Activated CD8-positive, alpha-beta memory T cell treated with anti-CD3 and anti-CD28 coated beads for 4 hours (primary cell): ENCODE results near the gene ERG28.
"Not testable (repeated sequence)": the region's sequence is repeated elsewhere in the genome, so short reads cannot be mapped to it uniquely, and the experiment has no call there.

ENCODE experiments used
- DNase-seq, 2 donors: peaks; one replicate each; pipeline ENCODE4 v3.0.0-alpha.2; 2020; ENCODE audit warnings: low read depth in 2 of 2

ERG28 gene

GRCh38 chr14:75625034-75625433, 35.6 kb downstream of the ERG28 start:
- no peak for DNase-seq

DNA sequence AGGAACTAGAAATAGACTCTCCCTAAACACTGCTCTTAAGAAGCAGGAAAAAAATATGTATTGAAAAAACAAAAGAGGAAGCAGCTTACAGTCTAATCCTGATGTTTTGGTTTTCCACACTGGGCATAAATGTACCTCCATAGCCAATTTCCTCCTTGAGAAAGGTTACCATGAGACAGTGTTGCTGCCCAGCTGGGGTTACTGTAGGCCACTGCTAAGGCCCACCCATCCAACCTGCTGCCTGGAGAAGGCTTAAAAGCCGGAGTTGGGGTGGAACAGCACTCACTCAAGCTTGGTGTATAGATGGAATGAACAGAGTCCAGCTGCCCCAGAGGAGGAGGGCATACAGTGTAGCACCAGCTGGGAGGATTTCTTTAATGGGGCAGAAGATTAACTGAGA, 41.1 kb downstream of the ERG28 start:
- DNase-seq: no peak

DNA sequence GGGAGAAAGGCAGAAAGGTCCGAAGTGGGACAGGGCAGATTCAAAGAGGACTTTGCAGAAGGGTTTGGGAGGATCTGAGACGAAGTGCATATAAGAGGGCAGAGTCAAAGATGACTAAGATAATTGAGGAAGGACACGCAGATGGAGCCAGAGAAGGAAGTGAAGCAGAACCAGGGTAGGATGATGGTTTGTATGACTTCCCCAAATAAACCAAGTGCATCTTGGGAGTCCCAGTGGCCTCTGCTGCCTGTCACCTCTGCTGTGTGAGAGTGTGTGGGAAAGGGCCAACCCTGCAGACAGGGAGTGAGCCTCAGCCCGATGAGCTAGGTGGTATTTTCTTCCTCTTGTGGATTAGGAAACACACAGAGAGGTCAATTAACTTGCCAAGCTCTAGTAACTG, 45.5 kb downstream of the ERG28 start:
- no peak for DNase-seq

DNA sequence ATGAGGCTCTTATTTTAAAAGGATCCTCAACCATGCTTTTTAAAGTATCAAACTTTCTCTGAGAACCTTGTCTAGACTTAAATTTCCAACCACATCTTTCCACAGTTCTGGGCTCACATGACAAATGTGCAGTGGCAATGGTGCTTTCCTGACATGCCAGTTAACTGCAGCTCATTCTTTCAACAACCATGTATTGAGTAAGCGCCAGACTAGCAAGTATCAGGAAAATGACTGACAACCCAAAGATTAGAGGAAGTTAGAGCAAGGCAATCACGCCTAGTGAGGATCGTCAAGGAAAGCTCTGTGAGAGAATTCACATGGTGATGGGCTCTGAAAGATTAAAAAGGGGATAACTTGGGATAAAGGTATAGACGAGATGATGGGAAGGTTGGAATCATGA, 46.5 kb downstream of the ERG28 start:
- no peak for DNase-seq

DNA sequence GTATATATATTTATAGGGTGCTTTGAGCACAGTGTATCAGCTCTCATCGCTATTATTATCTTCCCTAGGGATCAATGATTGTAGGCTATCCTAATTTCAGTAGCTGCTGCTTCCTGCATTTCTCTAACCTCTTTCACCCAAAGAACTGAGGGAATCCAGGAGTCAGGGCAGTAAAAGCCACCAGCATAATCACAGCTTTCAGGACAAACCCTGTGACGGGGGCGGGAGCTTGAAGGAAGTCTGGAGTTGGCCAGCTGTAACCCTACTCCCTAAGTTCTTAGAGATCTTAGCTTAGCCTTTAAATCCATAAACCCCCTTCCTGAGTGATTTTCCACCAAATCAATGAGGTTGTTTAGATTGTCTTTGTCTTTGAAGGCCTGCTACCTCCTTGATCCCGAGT, 48.5 kb downstream of the ERG28 start:
- DNase-seq: no peak

DNA sequence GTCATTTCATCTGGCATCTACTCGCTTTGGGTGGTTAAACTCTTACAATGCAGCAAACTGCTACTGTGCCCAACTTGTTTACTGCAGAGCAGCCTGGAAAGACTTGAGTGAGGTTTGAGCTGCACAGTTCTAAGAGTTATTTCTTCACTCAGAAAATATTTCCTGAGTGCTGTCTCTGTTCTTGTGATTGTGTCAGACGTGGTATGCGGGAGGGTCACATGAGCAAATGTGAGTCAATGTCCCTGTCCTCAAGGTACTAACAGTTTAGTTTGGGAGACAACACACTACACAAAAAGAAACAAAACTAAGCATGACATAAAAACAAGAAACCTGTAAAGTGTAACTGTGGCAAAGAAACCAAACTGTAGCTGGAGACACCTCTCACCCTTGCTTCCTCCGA, 49.8 kb downstream of the ERG28 start:
- no peak for DNase-seq

- DNase-seq: no peak
Measured at GRCh38 chr14:75609606-75610475, 50.8 kb downstream of the ERG28 start.

- DNase-seq: no peak
Measured at GRCh38 chr14:75609116-75609515, 51.6 kb downstream of the ERG28 start.

GRCh38 chr14:75607842-75608640, 52.6 kb downstream of the ERG28 start:
- no peak for DNase-seq

DNA sequence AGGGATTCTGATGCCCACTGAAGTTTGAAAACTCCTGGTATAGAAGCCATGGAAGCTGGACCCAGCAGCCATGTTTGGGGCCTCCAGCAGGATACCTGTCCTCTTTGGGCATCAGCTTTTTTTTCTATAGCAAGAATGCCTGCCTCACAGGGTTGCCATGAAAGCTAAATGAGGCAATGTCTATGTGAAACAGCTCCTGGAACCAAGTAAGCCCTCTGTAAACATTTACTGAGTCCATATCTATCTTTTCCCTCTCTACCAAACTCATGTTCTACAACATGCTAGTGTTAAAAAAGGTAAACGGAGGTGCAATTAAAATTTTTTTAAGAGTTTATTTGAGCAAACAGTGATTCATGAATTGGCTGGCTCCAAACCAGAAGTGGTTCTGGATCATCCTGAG, 53.6 kb downstream of the ERG28 start:
- DNase-seq: no peak

DNA sequence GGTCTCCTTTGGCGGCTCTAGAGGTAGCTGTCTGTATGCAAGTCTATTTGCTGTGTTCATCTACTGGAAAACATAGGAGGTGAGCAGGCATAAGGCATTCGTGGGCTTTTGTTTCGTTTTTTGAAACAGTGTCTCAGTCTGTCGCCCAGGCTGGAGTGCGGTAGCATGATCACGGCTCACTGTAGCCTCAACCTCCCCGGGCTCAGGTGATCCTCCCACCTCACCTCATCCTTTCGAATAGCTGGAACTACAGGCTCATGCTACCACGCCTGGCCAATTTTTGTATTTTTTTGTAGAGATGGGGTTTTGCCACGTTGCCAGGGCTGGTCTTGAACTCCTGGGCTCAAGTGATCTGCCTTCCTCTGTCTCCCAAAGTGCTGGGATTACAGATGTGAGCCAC, 54.8 kb downstream of the ERG28 start:
- DNase-seq: no peak

DNA sequence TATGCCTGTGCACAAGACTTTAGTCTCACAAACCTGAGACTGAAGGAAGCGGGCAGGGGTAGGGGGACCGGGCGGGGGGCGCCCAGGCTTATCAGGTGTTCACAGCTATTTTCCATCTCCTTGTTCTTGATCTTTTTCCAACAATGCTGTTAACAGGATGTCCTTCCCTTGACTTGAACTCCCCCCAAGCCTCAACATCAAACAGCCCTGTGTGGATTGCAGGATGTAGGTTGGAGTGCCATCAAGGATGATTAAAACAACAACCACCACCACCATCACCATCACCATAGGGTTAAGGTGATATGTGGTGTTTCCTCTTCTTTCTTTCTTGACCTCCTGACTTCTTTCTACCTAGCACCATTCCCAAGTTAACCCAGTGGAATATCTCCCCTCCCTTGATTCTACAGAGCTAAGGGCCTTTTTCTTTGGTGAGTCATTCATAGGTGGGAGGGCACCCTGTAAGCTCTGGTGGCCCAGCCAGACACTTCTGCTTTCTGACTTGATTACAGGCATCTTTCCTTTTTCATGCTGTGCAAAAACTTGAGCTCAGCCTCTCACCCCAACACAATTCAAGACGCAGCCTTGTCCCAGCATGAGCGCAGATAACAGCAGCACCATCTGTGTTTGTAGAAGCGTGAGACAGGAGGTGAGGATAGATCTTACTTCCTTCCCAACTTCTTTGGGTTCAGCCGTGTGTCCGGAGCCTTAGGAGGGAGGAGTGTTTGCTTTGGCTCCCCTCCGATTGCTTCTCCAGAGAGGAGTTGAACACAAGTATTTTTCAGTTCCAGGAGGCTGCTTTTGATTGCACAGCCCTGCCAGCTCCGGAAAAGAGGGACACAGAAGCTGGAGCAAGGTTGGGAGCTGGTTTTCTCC, 55.5 kb downstream of the ERG28 start:
- no peak for DNase-seq

DNA sequence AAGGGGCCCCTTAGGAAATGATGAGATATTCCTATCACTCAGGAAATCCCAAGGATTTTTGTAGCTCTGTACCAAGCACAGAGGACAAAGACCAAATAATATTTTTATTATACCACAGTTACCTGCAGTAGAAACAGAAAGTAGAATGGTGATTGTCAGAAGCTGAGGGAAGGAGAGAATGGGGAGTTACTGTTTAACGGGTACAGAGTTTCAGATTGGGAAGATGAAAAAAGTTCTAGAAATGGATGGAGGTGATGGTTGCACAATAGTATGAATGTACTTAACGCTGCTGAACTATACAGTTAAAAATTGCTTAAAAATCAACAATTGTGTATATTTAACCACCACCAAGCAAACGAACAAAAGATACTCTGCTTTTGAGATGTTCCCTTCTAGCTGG, 58.2 kb downstream of the ERG28 start:
- no peak for DNase-seq

DNA sequence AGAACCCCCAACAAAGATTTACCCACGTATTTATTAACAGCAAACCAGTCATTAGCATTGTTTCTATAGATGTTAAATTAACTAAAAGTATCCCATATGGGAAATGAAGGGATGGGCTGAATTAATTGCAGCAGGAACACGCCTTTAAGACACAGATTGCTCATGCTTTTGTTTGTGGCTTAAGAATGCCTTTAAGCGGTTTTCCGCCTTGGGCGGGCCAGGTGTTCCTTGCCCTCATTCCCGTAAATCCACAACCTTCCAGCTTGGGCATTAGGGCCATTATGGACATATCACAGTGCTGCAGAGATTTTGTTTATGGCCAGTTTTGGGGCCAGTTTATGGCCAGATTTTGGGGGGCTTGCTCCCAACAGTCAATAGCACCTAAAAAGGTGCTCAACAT, 59.6 kb downstream of the ERG28 start:
- not testable (repeated sequence) for DNase-seq

DNA sequence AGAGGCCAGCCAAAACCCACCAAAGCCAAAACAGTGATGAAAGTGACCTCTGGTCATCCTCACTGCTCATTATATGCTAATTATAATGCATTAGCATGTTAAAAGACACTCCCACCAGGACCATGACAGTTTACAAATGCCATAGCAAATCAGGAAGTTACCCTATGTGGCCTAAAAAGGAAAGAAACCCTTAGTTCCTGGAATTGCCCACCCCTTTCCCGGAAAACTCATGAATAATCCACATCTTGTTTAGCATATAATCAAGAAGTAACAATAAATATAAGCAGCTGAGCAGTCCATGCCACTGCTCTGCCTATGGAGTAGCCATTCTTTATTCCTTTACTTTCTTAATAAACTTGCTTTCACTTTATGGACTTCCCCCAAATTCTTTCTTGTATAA, 60.6 kb downstream of the ERG28 start:
- not testable (repeated sequence) for DNase-seq
